B cell (primary cell): ENCODE measurements around the gene CCDC138.

Source experiments
- EZH2 ChIP-seq: IDR thresholded peaks from 2 replicates; pipeline ENCODE4 v1.6.1; 2012; ENCODE audit warnings: borderline replicate concordance, low read depth, mild to moderate bottlenecking, moderate library complexity, low read length; ENCODE audit not compliant: insufficient read depth, poor library complexity, severe bottlenecking
- TF ChIP-seq, protein P1 (sequence below): fragments of 200-600 bp; IDR thresholded peaks from one replicate; pipeline ENCODE4 v1.8.0; 2022; ENCODE audit warnings: antibody characterized with exemption, mild to moderate bottlenecking

DNA sequence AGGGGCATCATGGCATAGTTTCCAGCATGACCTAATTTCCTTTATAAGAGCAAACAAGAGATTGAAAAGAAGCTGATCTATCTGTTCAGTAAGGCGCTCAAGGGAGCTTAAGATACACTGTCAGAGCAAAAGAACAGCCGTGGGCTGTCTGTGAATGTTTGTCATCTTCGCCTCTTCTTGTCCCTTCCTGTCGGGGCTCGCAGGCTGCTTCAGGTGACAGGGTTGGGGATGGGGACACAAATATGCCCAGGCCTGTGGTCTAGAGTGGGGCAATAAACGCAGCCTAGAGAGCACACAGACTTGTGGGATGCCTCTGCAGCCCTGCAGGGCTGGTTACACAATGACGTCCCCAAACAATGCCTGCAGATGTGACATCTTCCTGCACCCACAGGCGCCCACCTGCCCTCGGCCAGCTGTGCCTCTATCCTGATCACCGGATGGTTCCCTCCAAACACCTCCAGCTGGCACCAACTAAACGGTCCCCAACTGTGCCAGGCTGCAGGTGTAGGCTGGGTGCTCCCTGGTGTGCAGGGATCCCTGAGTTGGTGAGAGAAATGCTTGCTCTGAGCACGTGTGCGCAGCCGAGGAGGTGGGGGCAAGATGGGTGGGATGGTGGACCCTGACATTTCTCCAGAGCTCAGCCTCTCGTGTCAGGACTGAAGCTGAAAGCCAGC lies 129.7 kb downstream of the CCDC138 start:
- TF ChIP-seq, protein P1, sequence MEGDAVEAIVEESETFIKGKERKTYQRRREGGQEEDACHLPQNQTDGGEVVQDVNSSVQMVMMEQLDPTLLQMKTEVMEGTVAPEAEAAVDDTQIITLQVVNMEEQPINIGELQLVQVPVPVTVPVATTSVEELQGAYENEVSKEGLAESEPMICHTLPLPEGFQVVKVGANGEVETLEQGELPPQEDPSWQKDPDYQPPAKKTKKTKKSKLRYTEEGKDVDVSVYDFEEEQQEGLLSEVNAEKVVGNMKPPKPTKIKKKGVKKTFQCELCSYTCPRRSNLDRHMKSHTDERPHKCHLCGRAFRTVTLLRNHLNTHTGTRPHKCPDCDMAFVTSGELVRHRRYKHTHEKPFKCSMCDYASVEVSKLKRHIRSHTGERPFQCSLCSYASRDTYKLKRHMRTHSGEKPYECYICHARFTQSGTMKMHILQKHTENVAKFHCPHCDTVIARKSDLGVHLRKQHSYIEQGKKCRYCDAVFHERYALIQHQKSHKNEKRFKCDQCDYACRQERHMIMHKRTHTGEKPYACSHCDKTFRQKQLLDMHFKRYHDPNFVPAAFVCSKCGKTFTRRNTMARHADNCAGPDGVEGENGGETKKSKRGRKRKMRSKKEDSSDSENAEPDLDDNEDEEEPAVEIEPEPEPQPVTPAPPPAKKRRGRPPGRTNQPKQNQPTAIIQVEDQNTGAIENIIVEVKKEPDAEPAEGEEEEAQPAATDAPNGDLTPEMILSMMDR: no peak
- TF ChIP-seq EZH2: no peak
